ENCODE measurements around the gene CDC23.
"Not testable (repeated sequence)": the region's sequence is repeated elsewhere in the genome, so short reads cannot be mapped to it uniquely, and the experiment has no call there.

GRCh38 chr5:138247800-138248199, 34.7 kb upstream of the CDC23 start:
- not testable (repeated sequence) for TF ChIP-seq CTCF (IDR thresholded peaks at IDR 0.05); EZH2 (IDR thresholded peaks at IDR 0.05; ENCODE audit: borderline replicate concordance, insufficient read depth, low read depth, low read length, poor library complexity, severe bottlenecking)
